ENCODE results near the gene AP3S1. TPM values are rescaled to one million over a fixed set of nuclear protein-coding genes. Genes with fewer than 3 reads are reported as not detected.
"Not testable (repeated sequence)": the region's sequence is repeated elsewhere in the genome, so short reads cannot be mapped to it uniquely, and the experiment has no call there.

AP3S1 gene
- total RNA-seq, 1 experiment from 2014 or later: 188 TPM

- H3K36me3 ChIP-seq (ENCODE audit: insufficient read depth, low read length); H4K20me1 ChIP-seq (ENCODE audit: insufficient read depth, low read depth, low read length); H3K9me2 ChIP-seq (replicated peaks; ENCODE audit: insufficient read depth, low read length); H2AFZ ChIP-seq (ENCODE audit: low read length); H3K9ac ChIP-seq (ENCODE audit: low read length); H3K9me3 ChIP-seq (ENCODE audit: low read length); H3K27ac ChIP-seq (ENCODE audit: low read length); DNase-seq; H3K4me3 ChIP-seq (ENCODE audit: low read length); H3K4me2 ChIP-seq (ENCODE audit: low read depth, low read length, poor library complexity, severe bottlenecking); H3K4me1 ChIP-seq (ENCODE audit: low read length); H3K27me3 ChIP-seq (ENCODE audit: low read length): not testable (repeated sequence)
- peaks cover 25% of the 10 kb centered on the region for H3K79me2 ChIP-seq (ENCODE audit: low read length)
These were observed 72.1 kb downstream of the AP3S1 start for GRCh38 chr5:115913623-115914400.

GRCh38 chr5:115920171-115920725, 78.5 kb downstream of the AP3S1 start:
- Histone ChIP-seq H3K27ac (ENCODE audit: low read length) (no peak overlapping the region), H3K9ac (ENCODE audit: low read length) (no peak overlapping the region), H2AFZ (ENCODE audit: low read length) (no peak overlapping the region), H3K27me3 (ENCODE audit: low read length) (no peaks in the 10 kb centered on the region), H3K4me3 (ENCODE audit: low read length) (no peak overlapping the region), H3K9me3 (ENCODE audit: low read length) (no peaks in the 10 kb centered on the region), H3K4me2 (ENCODE audit: low read depth, low read length, poor library complexity, severe bottlenecking) (no peak overlapping the region), H3K79me2 (ENCODE audit: low read length) (no peaks in the 10 kb centered on the region), H3K9me2 (replicated peaks; ENCODE audit: insufficient read depth, low read length) (no peaks in the 10 kb centered on the region), H4K20me1 (ENCODE audit: insufficient read depth, low read depth, low read length) (no peaks in the 10 kb centered on the region), H3K4me1 (ENCODE audit: low read length) (no peaks in the 10 kb centered on the region), H3K36me3 (ENCODE audit: insufficient read depth, low read length) (no peaks in the 10 kb centered on the region)
- no peak for DNase-seq

DNA sequence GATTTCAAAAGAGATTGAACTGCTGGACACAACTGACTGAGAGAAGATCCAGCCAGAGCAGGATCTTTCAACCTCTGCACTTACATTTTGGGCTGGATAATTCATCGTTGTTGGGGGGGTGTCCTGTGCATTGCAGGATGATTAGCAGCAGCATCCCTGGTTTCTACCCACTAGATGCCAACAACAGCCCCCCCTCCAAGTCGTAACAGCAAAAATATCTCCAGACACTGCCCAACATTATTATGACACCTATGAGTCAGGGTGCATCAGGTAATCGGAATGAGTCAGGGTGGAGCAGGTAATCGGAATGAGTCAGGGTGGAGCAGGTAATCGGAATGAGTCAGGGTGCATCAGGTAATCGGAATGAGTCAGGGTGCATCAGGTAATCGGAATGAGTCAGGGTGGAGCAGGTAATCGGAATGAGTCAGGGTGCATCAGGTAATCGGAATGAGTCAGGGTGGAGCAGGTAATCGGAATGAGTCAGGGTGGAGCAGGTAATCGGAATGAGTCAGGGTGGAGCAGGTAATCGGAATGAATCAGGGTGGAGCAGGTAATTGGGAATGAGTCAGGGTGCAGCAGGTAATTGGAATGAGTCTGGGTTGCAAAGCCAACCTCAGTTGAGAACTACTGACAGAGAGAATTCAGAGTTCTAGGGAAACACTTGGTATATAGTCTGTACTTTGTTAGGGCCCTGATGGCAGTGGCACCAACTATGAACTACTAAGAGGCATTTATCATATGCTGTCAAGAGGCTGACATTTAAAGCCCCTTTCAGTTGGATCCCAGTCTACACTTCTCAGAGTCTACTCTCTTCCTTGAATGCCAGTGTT, 87.1 kb downstream of the AP3S1 start:
- not testable (repeated sequence) for H3K27ac ChIP-seq (ENCODE audit: low read length); H3K9me3 ChIP-seq (ENCODE audit: low read length); H3K27me3 ChIP-seq (ENCODE audit: low read length); H3K36me3 ChIP-seq (ENCODE audit: insufficient read depth, low read length); H2AFZ ChIP-seq (ENCODE audit: low read length); H3K79me2 ChIP-seq (ENCODE audit: low read length); H3K9me2 ChIP-seq (replicated peaks; ENCODE audit: insufficient read depth, low read length); H4K20me1 ChIP-seq (ENCODE audit: insufficient read depth, low read depth, low read length); H3K4me3 ChIP-seq (ENCODE audit: low read length); DNase-seq; H3K4me2 ChIP-seq (ENCODE audit: low read depth, low read length, poor library complexity, severe bottlenecking); H3K9ac ChIP-seq (ENCODE audit: low read length); H3K4me1 ChIP-seq (ENCODE audit: low read length)

DNA sequence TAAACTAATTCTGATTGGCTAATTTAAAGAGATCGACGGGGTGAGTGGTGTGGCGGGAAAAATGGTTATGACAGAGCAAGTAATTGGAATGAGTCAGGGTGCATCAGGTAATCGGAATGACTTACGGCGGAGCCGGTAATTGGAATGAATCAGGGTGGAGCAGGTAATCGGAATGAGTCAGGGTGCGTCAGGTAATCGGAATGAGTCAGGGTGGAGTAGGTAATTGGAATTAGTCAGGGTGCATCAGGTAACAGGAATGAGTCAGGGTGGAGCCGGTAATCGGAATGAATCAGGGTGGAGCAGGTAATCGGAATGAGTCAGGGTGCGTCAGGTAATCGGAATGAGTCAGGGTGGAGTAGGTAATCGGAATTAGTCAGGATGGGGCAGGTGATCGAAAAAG, 88.4 kb downstream of the AP3S1 start:
- H3K9ac ChIP-seq (ENCODE audit: low read length); DNase-seq; H3K9me3 ChIP-seq (ENCODE audit: low read length); H3K4me1 ChIP-seq (ENCODE audit: low read length); H3K9me2 ChIP-seq (replicated peaks; ENCODE audit: insufficient read depth, low read length); H3K27me3 ChIP-seq (ENCODE audit: low read length); H4K20me1 ChIP-seq (ENCODE audit: insufficient read depth, low read depth, low read length); H3K27ac ChIP-seq (ENCODE audit: low read length); H2AFZ ChIP-seq (ENCODE audit: low read length); H3K4me3 ChIP-seq (ENCODE audit: low read length); H3K79me2 ChIP-seq (ENCODE audit: low read length); H3K36me3 ChIP-seq (ENCODE audit: insufficient read depth, low read length); H3K4me2 ChIP-seq (ENCODE audit: low read depth, low read length, poor library complexity, severe bottlenecking): not testable (repeated sequence)

GRCh38 chr5:115930630-115931337, 89.0 kb downstream of the AP3S1 start:
- no peak overlapping the region for H3K4me3 ChIP-seq (ENCODE audit: low read length)
- no peaks in the 10 kb centered on the region for H3K27me3 ChIP-seq (ENCODE audit: low read length)
- H3K27ac ChIP-seq (ENCODE audit: low read length): no peak overlapping the region
- no peaks in the 10 kb centered on the region for H4K20me1 ChIP-seq (ENCODE audit: insufficient read depth, low read depth, low read length)
- no peak overlapping the region for H3K4me2 ChIP-seq (ENCODE audit: low read depth, low read length, poor library complexity, severe bottlenecking)
- no peaks in the 10 kb centered on the region for H3K9me3 ChIP-seq (ENCODE audit: low read length)
- DNase-seq: no peak
- H3K9me2 ChIP-seq (replicated peaks; ENCODE audit: insufficient read depth, low read length): no peaks in the 10 kb centered on the region
- H3K9ac ChIP-seq (ENCODE audit: low read length): no peak overlapping the region
- H2AFZ ChIP-seq (ENCODE audit: low read length): no peak overlapping the region
- H3K79me2 ChIP-seq (ENCODE audit: low read length): no peaks in the 10 kb centered on the region
- no peaks in the 10 kb centered on the region for H3K36me3 ChIP-seq (ENCODE audit: insufficient read depth, low read length)
- H3K4me1 ChIP-seq (ENCODE audit: low read length): no peaks in the 10 kb centered on the region

- Histone ChIP-seq H3K9ac (ENCODE audit: low read length) (no peak overlapping the region), H3K79me2 (ENCODE audit: low read length) (no peaks in the 10 kb centered on the region), H3K4me2 (ENCODE audit: low read depth, low read length, poor library complexity, severe bottlenecking) (no peak overlapping the region), H3K27me3 (ENCODE audit: low read length) (no peaks in the 10 kb centered on the region), H3K27ac (ENCODE audit: low read length) (no peak overlapping the region), H4K20me1 (ENCODE audit: insufficient read depth, low read depth, low read length) (no peaks in the 10 kb centered on the region), H2AFZ (ENCODE audit: low read length) (no peak overlapping the region), H3K36me3 (ENCODE audit: insufficient read depth, low read length) (no peaks in the 10 kb centered on the region), H3K4me1 (ENCODE audit: low read length) (no peaks in the 10 kb centered on the region), H3K4me3 (ENCODE audit: low read length) (no peak overlapping the region), H3K9me3 (ENCODE audit: low read length) (no peaks in the 10 kb centered on the region), H3K9me2 (replicated peaks; ENCODE audit: insufficient read depth, low read length) (no peaks in the 10 kb centered on the region)
- no peak for DNase-seq
These were observed 91.3 kb downstream of the AP3S1 start for GRCh38 chr5:115932991-115933390.

DNA sequence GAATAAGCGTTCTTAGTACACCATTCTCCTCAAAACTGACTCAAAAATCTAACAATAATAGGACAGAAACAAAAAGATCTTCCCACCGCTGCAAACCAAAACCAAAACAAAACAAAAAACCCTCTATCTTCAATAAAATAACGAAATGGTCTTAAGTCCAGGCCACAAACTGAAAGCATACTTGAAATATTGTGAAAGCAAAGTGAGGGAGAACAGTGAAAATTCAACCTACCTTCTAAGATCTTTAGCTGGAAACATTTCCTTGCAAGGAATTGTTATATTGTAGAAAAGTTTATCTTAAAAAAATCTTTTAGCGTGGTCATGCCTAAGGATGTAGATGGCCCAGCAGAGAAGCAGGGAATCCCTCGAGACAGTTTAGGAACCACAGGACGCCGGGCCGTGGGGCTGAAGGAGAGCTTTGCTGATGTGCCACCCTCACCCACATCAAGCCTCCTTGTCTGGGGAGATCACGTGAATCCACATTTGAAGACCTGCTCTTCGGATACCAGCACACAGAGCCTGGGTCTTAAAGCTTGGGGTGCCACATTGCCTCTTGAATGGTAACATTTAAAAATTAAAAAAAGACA, 92.7 kb downstream of the AP3S1 start:
- no peak for DNase-seq
- no peak overlapping the region for H3K4me3 ChIP-seq (ENCODE audit: low read length)
- no peaks in the 10 kb centered on the region for H4K20me1 ChIP-seq (ENCODE audit: insufficient read depth, low read depth, low read length)
- H3K4me2 ChIP-seq (ENCODE audit: low read depth, low read length, poor library complexity, severe bottlenecking): no peak overlapping the region
- no peak overlapping the region for H3K27ac ChIP-seq (ENCODE audit: low read length)
- no peaks in the 10 kb centered on the region for H3K79me2 ChIP-seq (ENCODE audit: low read length)
- no peaks in the 10 kb centered on the region for H3K9me2 ChIP-seq (replicated peaks; ENCODE audit: insufficient read depth, low read length)
- no peaks in the 10 kb centered on the region for H3K27me3 ChIP-seq (ENCODE audit: low read length)
- no peak overlapping the region for H2AFZ ChIP-seq (ENCODE audit: low read length)
- no peak overlapping the region for H3K9ac ChIP-seq (ENCODE audit: low read length)
- no peaks in the 10 kb centered on the region for H3K9me3 ChIP-seq (ENCODE audit: low read length)
- no peaks in the 10 kb centered on the region for H3K4me1 ChIP-seq (ENCODE audit: low read length)
- no peaks in the 10 kb centered on the region for H3K36me3 ChIP-seq (ENCODE audit: insufficient read depth, low read length)

DNA sequence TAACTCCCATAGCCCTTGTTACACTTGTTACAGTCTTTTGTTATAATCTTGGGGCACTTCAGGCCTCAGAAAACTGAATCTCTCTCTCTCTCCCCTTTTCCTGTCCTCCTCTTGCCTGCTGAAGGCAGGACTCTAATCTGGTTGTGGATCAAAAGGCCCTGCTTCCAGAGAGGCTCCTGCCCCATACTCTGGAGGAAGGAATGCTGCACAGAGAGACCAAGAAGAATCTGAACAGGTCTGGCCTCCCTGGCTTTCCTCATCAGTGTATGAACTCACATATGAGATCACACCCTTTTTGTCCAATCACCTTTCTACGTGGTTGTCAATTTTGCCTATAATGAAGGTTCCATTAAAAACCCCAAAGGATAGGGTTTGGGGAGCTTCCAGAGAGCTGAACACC, 94.3 kb downstream of the AP3S1 start:
- Histone ChIP-seq H3K4me1 (ENCODE audit: low read length) (no peaks in the 10 kb centered on the region), H3K79me2 (ENCODE audit: low read length) (no peaks in the 10 kb centered on the region), H3K27me3 (ENCODE audit: low read length) (no peaks in the 10 kb centered on the region), H3K4me2 (ENCODE audit: low read depth, low read length, poor library complexity, severe bottlenecking) (no peak overlapping the region), H2AFZ (ENCODE audit: low read length) (no peak overlapping the region), H3K36me3 (ENCODE audit: insufficient read depth, low read length) (no peaks in the 10 kb centered on the region), H3K4me3 (ENCODE audit: low read length) (no peak overlapping the region), H3K9me2 (replicated peaks; ENCODE audit: insufficient read depth, low read length) (no peaks in the 10 kb centered on the region), H3K9ac (ENCODE audit: low read length) (no peak overlapping the region), H3K9me3 (ENCODE audit: low read length) (no peaks in the 10 kb centered on the region), H4K20me1 (ENCODE audit: insufficient read depth, low read depth, low read length) (no peaks in the 10 kb centered on the region), H3K27ac (ENCODE audit: low read length) (no peak overlapping the region)
- DNase-seq: no peak
